ENCODE data around the gene ATF5. TPM values are rescaled to one million over a fixed set of nuclear protein-coding genes. Genes with fewer than 3 reads are reported as not detected.
"Not testable (repeated sequence)": the region's sequence is repeated elsewhere in the genome, so short reads cannot be mapped to it uniquely, and the experiment has no call there.

The ATF5 gene
- total and polyA plus RNA-seq, 7 experiments from 2014 or later: 1.6 to 16.1 (median 7.1) TPM

- no peaks in the 10 kb centered on the region for H3K36me3 Mint-ChIP-seq
- Histone ChIP-seq H3K4me1 (ENCODE audit: control insufficient read depth in 2 of 2, insufficient read depth in 2 of 2, low read length in 2 of 2) (no peaks in the 10 kb centered on the region), H3K4me3 (ENCODE audit: low read length) (no peak overlapping the region), H3K27me3 (ENCODE audit: control insufficient read depth in 2 of 2, insufficient read depth in 2 of 2, low read length in 2 of 2) (no peaks in the 10 kb centered on the region), H3K27ac (ENCODE audit: low read depth, low read length) (no peak overlapping the region), H3K9me3 (ENCODE audit: control insufficient read depth in 2 of 3, low read length in 3 of 3) (no peaks in the 10 kb centered on the region), H3K36me3 (ENCODE audit: control insufficient read depth in 2 of 3, insufficient read depth in 3 of 3, low read length in 3 of 3) (no peaks in the 10 kb centered on the region)
- ATAC-seq (no peak), DNase-seq (no peak)
- no peak overlapping the region for H3K27ac Mint-ChIP-seq
- ChIA-PET POLR2A (no interaction called here), CTCF (interaction anchor here (1.0 kb wide), 1 partner anchor 14 kb away, joined by 5 read pairs; no protein-coding TSS in a partner anchor)
- peaks cover 5 to 38% (median 15%) of the 10 kb centered on the region in 5 donors for H3K27me3 Mint-ChIP-seq
- no peak overlapping the region for H3K4me3 Mint-ChIP-seq
- intact Hi-C loops (cut with micrococcal nuclease): no loop called here
- peaks cover 0 to 12% (median 8%) of the 10 kb centered on the region in 7 donors for H3K4me1 Mint-ChIP-seq
- peaks cover 0 to 1% (median 0%) of the 10 kb centered on the region in 11 donors for H3K9me3 Mint-ChIP-seq
Observed at GRCh38 chr19:49954092-49954829, 25.3 kb downstream of the ATF5 start.

GRCh38 chr19:49954933-49955332 lies 25.9 kb downstream of the ATF5 start:
- Histone ChIP-seq H3K27me3 (ENCODE audit: control insufficient read depth in 2 of 2, insufficient read depth in 2 of 2, low read length in 2 of 2) (no peaks in the 10 kb centered on the region), H3K27ac (ENCODE audit: low read depth, low read length) (no peak overlapping the region), H3K9me3 (ENCODE audit: control insufficient read depth in 2 of 3, low read length in 3 of 3) (no peaks in the 10 kb centered on the region), H3K4me1 (ENCODE audit: control insufficient read depth in 2 of 2, insufficient read depth in 2 of 2, low read length in 2 of 2) (no peaks in the 10 kb centered on the region), H3K36me3 (ENCODE audit: control insufficient read depth in 2 of 3, insufficient read depth in 3 of 3, low read length in 3 of 3) (no peaks in the 10 kb centered on the region), H3K4me3 (ENCODE audit: low read length) (no peak overlapping the region)
- Mint-ChIP-seq H3K4me3 (no peak overlapping the region), H3K27me3 (peaks cover 5 to 38% (median 15%) of the 10 kb centered on the region in 5 donors), H3K9me3 (peaks cover 0 to 1% (median 0%) of the 10 kb centered on the region in 11 donors), H3K4me1 (peaks cover 0 to 12% (median 8%) of the 10 kb centered on the region in 7 donors), H3K36me3 (no peaks in the 10 kb centered on the region), H3K27ac (no peak overlapping the region)
- ChIA-PET POLR2A (no interaction called here), CTCF (no interaction called here)
- ATAC-seq: no peak
- no peak for DNase-seq
- intact Hi-C loops (cut with micrococcal nuclease): no loop called here

GRCh38 chr19:49956115-49956495 lies 27.1 kb downstream of the ATF5 start:
- Histone ChIP-seq H3K27ac (ENCODE audit: low read depth, low read length) (no peak overlapping the region), H3K27me3 (ENCODE audit: control insufficient read depth in 2 of 2, insufficient read depth in 2 of 2, low read length in 2 of 2) (no peaks in the 10 kb centered on the region), H3K9me3 (ENCODE audit: control insufficient read depth in 2 of 3, low read length in 3 of 3) (no peaks in the 10 kb centered on the region), H3K36me3 (ENCODE audit: control insufficient read depth in 2 of 3, insufficient read depth in 3 of 3, low read length in 3 of 3) (no peaks in the 10 kb centered on the region), H3K4me1 (ENCODE audit: control insufficient read depth in 2 of 2, insufficient read depth in 2 of 2, low read length in 2 of 2) (no peaks in the 10 kb centered on the region), H3K4me3 (ENCODE audit: low read length) (no peak overlapping the region)
- Mint-ChIP-seq H3K27ac (no peak overlapping the region), H3K27me3 (peaks cover 0 to 32% (median 13%) of the 10 kb centered on the region in 5 donors), H3K9me3 (peaks cover 0 to 1% (median 0%) of the 10 kb centered on the region in 11 donors), H3K36me3 (no peaks in the 10 kb centered on the region), H3K4me3 (no peak overlapping the region), H3K4me1 (peaks cover 0 to 12% (median 8%) of the 10 kb centered on the region in 7 donors)
- DNase-seq: no peak
- ATAC-seq: no peak
- POLR2A ChIA-PET: no interaction called here
- CTCF ChIA-PET: no interaction called here
- intact Hi-C loops (cut with micrococcal nuclease): no loop called here

GRCh38 chr19:49957262-49957915 lies 28.4 kb downstream of the ATF5 start:
- no peaks in the 10 kb centered on the region for H3K27me3 ChIP-seq (ENCODE audit: control insufficient read depth in 2 of 2, insufficient read depth in 2 of 2, low read length in 2 of 2)
- H3K9me3 Mint-ChIP-seq: peaks cover 0 to 5% (median 0%) of the 10 kb centered on the region in 11 donors
- peaks cover 0 to 12% (median 8%) of the 10 kb centered on the region in 7 donors for H3K4me1 Mint-ChIP-seq
- intact Hi-C loops (cut with micrococcal nuclease): no loop called here
- no peak for DNase-seq
- no peaks in the 10 kb centered on the region for H3K36me3 Mint-ChIP-seq
- no peaks in the 10 kb centered on the region for H3K9me3 ChIP-seq (ENCODE audit: control insufficient read depth in 2 of 3, low read length in 3 of 3)
- no peak for ATAC-seq
- H3K4me3 Mint-ChIP-seq: no peak overlapping the region
- H3K27ac ChIP-seq (ENCODE audit: low read depth, low read length): no peak overlapping the region
- CTCF ChIA-PET: no interaction called here
- H3K36me3 ChIP-seq (ENCODE audit: control insufficient read depth in 2 of 3, insufficient read depth in 3 of 3, low read length in 3 of 3): no peaks in the 10 kb centered on the region
- no peaks in the 10 kb centered on the region for H3K4me1 ChIP-seq (ENCODE audit: control insufficient read depth in 2 of 2, insufficient read depth in 2 of 2, low read length in 2 of 2)
- H3K4me3 ChIP-seq (ENCODE audit: low read length): no peak overlapping the region
- POLR2A ChIA-PET: no interaction called here
- no peak overlapping the region for H3K27ac Mint-ChIP-seq
- peaks cover 0 to 25% (median 8%) of the 10 kb centered on the region in 5 donors for H3K27me3 Mint-ChIP-seq

GRCh38 chr19:49958144-49958543 lies 29.1 kb downstream of the ATF5 start:
- Mint-ChIP-seq H3K4me1 (peaks cover 0 to 12% (median 8%) of the 10 kb centered on the region in 7 donors), H3K27me3 (peaks cover 0 to 19% (median 8%) of the 10 kb centered on the region in 5 donors)
- H3K27ac ChIP-seq (ENCODE audit: low read depth, low read length); H3K9me3 Mint-ChIP-seq; H3K27ac Mint-ChIP-seq; POLR2A ChIA-PET; H3K36me3 Mint-ChIP-seq; ATAC-seq; CTCF ChIA-PET; intact Hi-C loops (cut with micrococcal nuclease); DNase-seq; H3K36me3 ChIP-seq (ENCODE audit: control insufficient read depth in 2 of 3, insufficient read depth in 3 of 3, low read length in 3 of 3); H3K4me1 ChIP-seq (ENCODE audit: control insufficient read depth in 2 of 2, insufficient read depth in 2 of 2, low read length in 2 of 2); H3K4me3 ChIP-seq (ENCODE audit: low read length); H3K4me3 Mint-ChIP-seq; H3K27me3 ChIP-seq (ENCODE audit: control insufficient read depth in 2 of 2, insufficient read depth in 2 of 2, low read length in 2 of 2); H3K9me3 ChIP-seq (ENCODE audit: control insufficient read depth in 2 of 3, low read length in 3 of 3): not testable (repeated sequence)

- H3K27ac ChIP-seq (ENCODE audit: low read depth, low read length); H3K4me1 Mint-ChIP-seq; POLR2A ChIA-PET; CTCF ChIA-PET; H3K27ac Mint-ChIP-seq; intact Hi-C loops (cut with micrococcal nuclease); H3K4me1 ChIP-seq (ENCODE audit: control insufficient read depth in 2 of 2, insufficient read depth in 2 of 2, low read length in 2 of 2); H3K36me3 Mint-ChIP-seq; H3K27me3 ChIP-seq (ENCODE audit: control insufficient read depth in 2 of 2, insufficient read depth in 2 of 2, low read length in 2 of 2); H3K36me3 ChIP-seq (ENCODE audit: control insufficient read depth in 2 of 3, insufficient read depth in 3 of 3, low read length in 3 of 3); DNase-seq; H3K9me3 ChIP-seq (ENCODE audit: control insufficient read depth in 2 of 3, low read length in 3 of 3); ATAC-seq; H3K4me3 Mint-ChIP-seq; H3K4me3 ChIP-seq (ENCODE audit: low read length); H3K9me3 Mint-ChIP-seq: not testable (repeated sequence)
- H3K27me3 Mint-ChIP-seq: peaks cover 0 to 18% (median 7%) of the 10 kb centered on the region in 5 donors
Observed at GRCh38 chr19:49958596-49958995, 29.6 kb downstream of the ATF5 start.

- H3K4me1 ChIP-seq (ENCODE audit: control insufficient read depth in 2 of 2, insufficient read depth in 2 of 2, low read length in 2 of 2); CTCF ChIA-PET; H3K27me3 ChIP-seq (ENCODE audit: control insufficient read depth in 2 of 2, insufficient read depth in 2 of 2, low read length in 2 of 2); H3K4me3 Mint-ChIP-seq; DNase-seq; H3K36me3 ChIP-seq (ENCODE audit: control insufficient read depth in 2 of 3, insufficient read depth in 3 of 3, low read length in 3 of 3); H3K36me3 Mint-ChIP-seq; H3K27ac Mint-ChIP-seq; POLR2A ChIA-PET; H3K4me3 ChIP-seq (ENCODE audit: low read length); H3K27ac ChIP-seq (ENCODE audit: low read depth, low read length); H3K9me3 Mint-ChIP-seq; ATAC-seq; intact Hi-C loops (cut with micrococcal nuclease); H3K4me1 Mint-ChIP-seq; H3K9me3 ChIP-seq (ENCODE audit: control insufficient read depth in 2 of 3, low read length in 3 of 3): not testable (repeated sequence)
- peaks cover 0 to 17% (median 5%) of the 10 kb centered on the region in 5 donors for H3K27me3 Mint-ChIP-seq
Observed at GRCh38 chr19:49959892-49960291, 30.9 kb downstream of the ATF5 start.

Measured in naive thymus-derived CD4-positive, alpha-beta T cell (primary cell).